GM12878 (cell line): ENCODE measurements around the gene HLA-A. TPM values are rescaled to one million over a fixed set of nuclear protein-coding genes. Genes with fewer than 3 reads are reported as not detected.

Experiments
- ATAC-seq: fragments of 200-7000 bp; cut with Tn5 transposase; 3 replicates; pipeline ENCODE4 v1.9.1; 2020; ENCODE audit warnings: mild to moderate bottlenecking, moderate library complexity
- BruUV-seq: library from RNA; stranded (reverse); fragments of 400-500 nt; replicated peaks from 2 replicates; lab custom pipeline; 2021; lab: Mats Ljungman, UMichigan
- CTCF ChIA-PET: fragments of 300-600 bp; sonication (Branson Sonifier 250); formaldehyde crosslinking; extraction: SDS; loops from one replicate; lab custom pipeline; 2021; ENCODE audit warnings: inconsistent platforms; lab: Yijun Ruan, JAX
- POLR2A ChIA-PET: fragments of 350-600 bp; formaldehyde crosslinking; extraction: SDS; loops from one replicate; lab custom pipeline; 2021; ENCODE audit warnings: inconsistent platforms; lab: Charles Lee
- RAD21 ChIA-PET: fragments of 300-600 bp; sonication (Branson Sonifier 250); formaldehyde crosslinking; loops from one replicate; lab custom pipeline; 2023; ENCODE audit warnings: antibody characterized with exemption; ENCODE audit not compliant: unreplicated experiment; lab: Charles Lee
- SMC1A ChIA-PET: fragments of 300-600 bp; sonication (Branson Sonifier 250); formaldehyde crosslinking; loops from one replicate; lab custom pipeline; 2023; ENCODE audit not compliant: unreplicated experiment, uncharacterized antibody; lab: Charles Lee
- DNase-seq: peaks from one replicate; pipeline ENCODE4 v3.0.0-alpha.2; 2011; ENCODE audit warnings: low read depth, low spot score
- FAIRE-seq: peaks from 3 replicates; lab custom pipeline; 2011; peaks lifted over from hg19 to GRCh38; lab: Jason Lieb, UNC
- H2AFZ ChIP-seq: 2 replicates; pipeline ENCODE4 v1.6.0; 2011; ENCODE audit warnings: low read depth, low read length, control low read depth; ENCODE audit not compliant: control insufficient read depth
- H3K27ac ChIP-seq: 2 replicates; pipeline ENCODE4 v1.5.1; 2011; ENCODE audit warnings: control low read depth; ENCODE audit not compliant: control insufficient read depth, insufficient read depth
- H3K27me3 ChIP-seq, 2 experiments: replicated peaks in 1 of 2; 2 replicates each; pipeline versions ENCODE4 v1.6.0 to v1.6.1; 2011; ENCODE audit warnings: low read length in 1 of 2; ENCODE audit not compliant: control insufficient read depth in 2 of 2, insufficient read depth in 2 of 2
- H3K36me3 ChIP-seq, 2 experiments: 2 replicates each; pipeline ENCODE4 v1.5.1; 2011; ENCODE audit warnings: low read length in 1 of 2; ENCODE audit not compliant: control insufficient read depth in 2 of 2, insufficient read depth in 2 of 2
- H3K4me1 ChIP-seq: 2 replicates; pipeline ENCODE4 v1.6.1; 2011; ENCODE audit warnings: mild to moderate bottlenecking, low read length, moderate library complexity, mixed read lengths; ENCODE audit not compliant: control insufficient read depth, insufficient read depth
- H3K4me2 ChIP-seq: 2 replicates; pipeline ENCODE4 v1.6.0; 2011; ENCODE audit warnings: control low read depth; ENCODE audit not compliant: control insufficient read depth, insufficient read depth
- H3K4me3 ChIP-seq: fragments of 200-600 bp; sonication (generic); 2 replicates; pipeline ENCODE4 v1.5.1; 2016
- H3K79me2 ChIP-seq: 2 replicates; pipeline ENCODE4 v1.6.0; 2011; ENCODE audit warnings: low read length; ENCODE audit not compliant: control insufficient read depth, insufficient read depth
- H3K9ac ChIP-seq: 2 replicates; pipeline ENCODE4 v1.8.0; 2011; ENCODE audit warnings: low read length, control low read depth, mixed read lengths; ENCODE audit not compliant: control insufficient read depth, insufficient read depth
- H3K9me3 ChIP-seq: replicated peaks from 3 replicates; pipeline ENCODE4 v1.5.1; 2011; ENCODE audit warnings: mild to moderate bottlenecking, low read length; ENCODE audit not compliant: control insufficient read depth, insufficient read depth
- H4K20me1 ChIP-seq: 2 replicates; pipeline ENCODE4 v1.6.0; 2011; ENCODE audit not compliant: control insufficient read depth, insufficient read depth
- WGBS: methylation state at CpG from one replicate; pipeline ENCODE4 v1.1.6; 2016; ENCODE audit warnings: low lambda C conversion rate; ENCODE audit not compliant: insufficient replicate concordance, insufficient coverage; ENCODE audit errors: missing lambda C conversion rate; 5-methylcytosine and 5-hydroxymethylcytosine counted together
- in situ Hi-C: fragments of 300-500 bp; cut with MboI; formaldehyde crosslinking; loops from 9 replicates; pipeline ENCODE4 v1.14.3; 2018; ENCODE audit warnings: mixed read lengths
- intact Hi-C: fragments of 100-400 bp; cut with micrococcal nuclease; formaldehyde crosslinking; loops from one replicate; pipeline ENCODE4 v1.14.2; 2022; ENCODE audit not compliant: unreplicated experiment
- polyA plus RNA-seq, 11 experiments: library from polyadenylated mRNA; depleted of rRNA in 4 of 11; unstranded in 6 of 11; stranded (reverse) in 5 of 11; fragments of >200 nt; fragmentation: Nextera tagmentation in 4 of 11; fragmentation: Illumina TruSeq in 1 of 11; extraction: Ambion mirVana in 4 of 11; extraction: Trizol in 1 of 11; gene quantifications; 1 replicate in 1 of 11; 2 replicates in 10 of 11; pipeline versions ENCODE4 v1.2.1 to v1.2.3, GENCODE V29; 2011 to 2016; ENCODE audit warnings: inconsistent platforms in 2 of 11, missing spikeins in 2 of 11, low read depth in 1 of 11
- total RNA-seq, 4 experiments: library from RNA; depleted of rRNA in 3 of 4; stranded (reverse); fragments of >200 nt in 3 of 4; fragmentation: Illumina TruSeq in 1 of 4; extraction: Trizol in 1 of 4; gene quantifications; 2 replicates each; pipeline versions ENCODE4 v1.2.1 to v1.2.3, GENCODE V29; 2013 to 2021
- TF ChIP-seq, protein P1 (sequence below): fragments of 450-650 bp; formaldehyde crosslinking; IDR thresholded peaks from 2 replicates; pipeline ENCODE4 v1.4.0; 2022; ENCODE audit warnings: mild to moderate bottlenecking, moderate library complexity
- TF ChIP-seq, protein P2 (sequence below): fragments of 450-650 bp; conservative IDR thresholded peaks from 2 replicates; pipeline ENCODE4 v1.6.1; 2017; ENCODE audit warnings: mild to moderate bottlenecking, moderate library complexity

Gene HLA-A
- total and polyA plus RNA-seq, 10 of the 15 experiments (the other 5 are each of a cell fraction or from before 2014, with no cell fraction given), result 129 to 1,155 (median 749) TPM

DNA sequence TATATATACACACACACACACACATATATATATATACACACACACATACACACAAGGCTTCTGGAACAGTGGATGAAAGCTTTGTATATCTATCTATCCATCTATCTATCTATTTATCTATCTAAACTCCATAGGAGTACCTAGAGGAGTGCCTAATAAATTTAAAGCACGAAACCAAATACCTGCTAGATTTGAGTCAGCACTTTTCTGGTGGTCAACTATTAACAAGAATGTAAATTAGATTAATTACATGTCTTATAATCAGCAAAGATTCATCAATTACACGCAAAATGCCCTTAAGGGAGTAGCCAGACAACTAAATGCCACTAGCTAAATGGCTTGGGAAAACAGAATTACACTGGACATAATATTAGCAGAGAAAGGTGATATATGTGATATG lies 26.6 kb downstream of the HLA-A start:
- ChIA-PET POLR2A (no interaction called here), CTCF (interaction anchor here (0.7 to 6.6 kb wide), 4 partner anchors 47 to 319 kb away, joined by 3 to 71 read pairs (median 28); no protein-coding TSS in a partner anchor), SMC1A (interaction anchor here (0.7 to 1.6 kb wide), 5 partner anchors 21 to 135 kb away, joined by 3 to 9 read pairs (median 4); no protein-coding TSS in a partner anchor), RAD21 (interaction anchor here (1.5 to 2.3 kb wide), 3 partner anchors 27 to 133 kb away, joined by 3 to 13 read pairs (median 4); partner anchors contain the start of gene HLA-A)
- BruUV-seq, result no TSS peak
- Histone ChIP-seq H3K4me1 (peaks cover 5% of the 10 kb centered on the region; the same call in 1 of the 2 replicates), H2AFZ (no peak overlapping the region), H3K79me2 (peaks cover 5% of the 10 kb centered on the region), H3K9me3 (no peaks in the 10 kb centered on the region), H3K4me2 (no peak overlapping the region), H3K4me3 (no peak overlapping the region), H3K27ac (no peak overlapping the region), H3K9ac (no peak overlapping the region), H3K27me3 (no peaks in the 10 kb centered on the region), H4K20me1 (no peaks in the 10 kb centered on the region), H3K36me3 (no peaks in the 10 kb centered on the region)
- no peak for DNase-seq
- TF ChIP-seq, protein P1, sequence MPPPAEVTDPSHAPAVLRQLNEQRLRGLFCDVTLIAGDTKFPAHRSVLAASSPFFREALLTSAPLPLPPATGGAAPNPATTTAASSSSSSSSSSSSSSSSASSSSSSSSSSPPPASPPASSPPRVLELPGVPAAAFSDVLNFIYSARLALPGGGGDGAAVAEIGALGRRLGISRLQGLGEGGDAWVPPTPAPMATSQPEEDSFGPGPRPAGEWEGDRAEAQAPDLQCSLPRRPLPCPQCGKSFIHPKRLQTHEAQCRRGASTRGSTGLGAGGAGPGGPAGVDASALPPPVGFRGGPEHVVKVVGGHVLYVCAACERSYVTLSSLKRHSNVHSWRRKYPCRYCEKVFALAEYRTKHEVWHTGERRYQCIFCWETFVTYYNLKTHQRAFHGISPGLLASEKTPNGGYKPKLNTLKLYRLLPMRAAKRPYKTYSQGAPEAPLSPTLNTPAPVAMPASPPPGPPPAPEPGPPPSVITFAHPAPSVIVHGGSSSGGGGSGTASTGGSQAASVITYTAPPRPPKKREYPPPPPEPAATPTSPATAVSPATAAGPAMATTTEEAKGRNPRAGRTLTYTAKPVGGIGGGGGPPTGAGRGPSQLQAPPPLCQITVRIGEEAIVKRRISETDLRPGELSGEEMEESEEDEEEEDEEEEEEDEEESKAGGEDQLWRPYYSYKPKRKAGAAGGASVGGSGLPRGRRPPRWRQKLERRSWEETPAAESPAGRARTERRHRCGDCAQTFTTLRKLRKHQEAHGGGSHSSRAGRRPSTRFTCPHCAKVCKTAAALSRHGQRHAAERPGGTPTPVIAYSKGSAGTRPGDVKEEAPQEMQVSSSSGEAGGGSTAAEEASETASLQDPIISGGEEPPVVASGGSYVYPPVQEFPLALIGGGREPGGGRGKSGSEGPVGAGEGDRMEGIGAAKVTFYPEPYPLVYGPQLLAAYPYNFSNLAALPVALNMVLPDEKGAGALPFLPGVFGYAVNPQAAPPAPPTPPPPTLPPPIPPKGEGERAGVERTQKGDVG (CRISPR knock-in tag), result no peak
- TF ChIP-seq, protein P2, sequence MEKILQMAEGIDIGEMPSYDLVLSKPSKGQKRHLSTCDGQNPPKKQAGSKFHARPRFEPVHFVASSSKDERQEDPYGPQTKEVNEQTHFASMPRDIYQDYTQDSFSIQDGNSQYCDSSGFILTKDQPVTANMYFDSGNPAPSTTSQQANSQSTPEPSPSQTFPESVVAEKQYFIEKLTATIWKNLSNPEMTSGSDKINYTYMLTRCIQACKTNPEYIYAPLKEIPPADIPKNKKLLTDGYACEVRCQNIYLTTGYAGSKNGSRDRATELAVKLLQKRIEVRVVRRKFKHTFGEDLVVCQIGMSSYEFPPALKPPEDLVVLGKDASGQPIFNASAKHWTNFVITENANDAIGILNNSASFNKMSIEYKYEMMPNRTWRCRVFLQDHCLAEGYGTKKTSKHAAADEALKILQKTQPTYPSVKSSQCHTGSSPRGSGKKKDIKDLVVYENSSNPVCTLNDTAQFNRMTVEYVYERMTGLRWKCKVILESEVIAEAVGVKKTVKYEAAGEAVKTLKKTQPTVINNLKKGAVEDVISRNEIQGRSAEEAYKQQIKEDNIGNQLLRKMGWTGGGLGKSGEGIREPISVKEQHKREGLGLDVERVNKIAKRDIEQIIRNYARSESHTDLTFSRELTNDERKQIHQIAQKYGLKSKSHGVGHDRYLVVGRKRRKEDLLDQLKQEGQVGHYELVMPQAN, result no peak
- intact Hi-C loops, result no loop called here
- 98% methylated on average over 2 of the region's 2 CpGs for WGBS
- in situ Hi-C loops, result no loop called here
- no peak for FAIRE-seq
- no peak for ATAC-seq
